ENCODE data around the gene C6orf89. TPM values are rescaled to one million over a fixed set of nuclear protein-coding genes. Genes with fewer than 3 reads are reported as not detected.

The C6orf89 gene
- total and polyA plus RNA-seq, 2 of the 13 experiments (the other 11 are each of a cell fraction or from before 2014, with no cell fraction given): 22.1 to 32.2 TPM

DNA sequence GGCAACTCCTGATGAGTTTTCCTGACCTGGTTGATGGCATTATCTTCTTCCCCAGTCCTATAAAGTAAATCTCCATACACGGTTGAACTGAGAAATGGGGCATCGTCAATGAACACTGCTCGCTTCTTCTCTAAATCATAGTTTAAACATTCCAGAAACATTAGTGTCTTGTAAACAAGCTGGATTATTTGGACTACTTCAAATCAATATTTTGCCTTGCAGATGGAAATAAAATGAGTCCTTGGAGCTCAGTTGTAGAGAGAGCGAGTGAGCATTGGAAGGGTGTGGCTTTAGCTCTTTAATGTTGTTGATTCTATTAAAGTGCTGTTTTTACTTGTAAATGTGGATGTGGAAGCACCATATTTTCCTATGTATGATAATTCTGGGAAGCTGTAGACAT lies 18.4 kb downstream of the C6orf89 start (continued):
- TF ChIP-seq, protein P1, sequence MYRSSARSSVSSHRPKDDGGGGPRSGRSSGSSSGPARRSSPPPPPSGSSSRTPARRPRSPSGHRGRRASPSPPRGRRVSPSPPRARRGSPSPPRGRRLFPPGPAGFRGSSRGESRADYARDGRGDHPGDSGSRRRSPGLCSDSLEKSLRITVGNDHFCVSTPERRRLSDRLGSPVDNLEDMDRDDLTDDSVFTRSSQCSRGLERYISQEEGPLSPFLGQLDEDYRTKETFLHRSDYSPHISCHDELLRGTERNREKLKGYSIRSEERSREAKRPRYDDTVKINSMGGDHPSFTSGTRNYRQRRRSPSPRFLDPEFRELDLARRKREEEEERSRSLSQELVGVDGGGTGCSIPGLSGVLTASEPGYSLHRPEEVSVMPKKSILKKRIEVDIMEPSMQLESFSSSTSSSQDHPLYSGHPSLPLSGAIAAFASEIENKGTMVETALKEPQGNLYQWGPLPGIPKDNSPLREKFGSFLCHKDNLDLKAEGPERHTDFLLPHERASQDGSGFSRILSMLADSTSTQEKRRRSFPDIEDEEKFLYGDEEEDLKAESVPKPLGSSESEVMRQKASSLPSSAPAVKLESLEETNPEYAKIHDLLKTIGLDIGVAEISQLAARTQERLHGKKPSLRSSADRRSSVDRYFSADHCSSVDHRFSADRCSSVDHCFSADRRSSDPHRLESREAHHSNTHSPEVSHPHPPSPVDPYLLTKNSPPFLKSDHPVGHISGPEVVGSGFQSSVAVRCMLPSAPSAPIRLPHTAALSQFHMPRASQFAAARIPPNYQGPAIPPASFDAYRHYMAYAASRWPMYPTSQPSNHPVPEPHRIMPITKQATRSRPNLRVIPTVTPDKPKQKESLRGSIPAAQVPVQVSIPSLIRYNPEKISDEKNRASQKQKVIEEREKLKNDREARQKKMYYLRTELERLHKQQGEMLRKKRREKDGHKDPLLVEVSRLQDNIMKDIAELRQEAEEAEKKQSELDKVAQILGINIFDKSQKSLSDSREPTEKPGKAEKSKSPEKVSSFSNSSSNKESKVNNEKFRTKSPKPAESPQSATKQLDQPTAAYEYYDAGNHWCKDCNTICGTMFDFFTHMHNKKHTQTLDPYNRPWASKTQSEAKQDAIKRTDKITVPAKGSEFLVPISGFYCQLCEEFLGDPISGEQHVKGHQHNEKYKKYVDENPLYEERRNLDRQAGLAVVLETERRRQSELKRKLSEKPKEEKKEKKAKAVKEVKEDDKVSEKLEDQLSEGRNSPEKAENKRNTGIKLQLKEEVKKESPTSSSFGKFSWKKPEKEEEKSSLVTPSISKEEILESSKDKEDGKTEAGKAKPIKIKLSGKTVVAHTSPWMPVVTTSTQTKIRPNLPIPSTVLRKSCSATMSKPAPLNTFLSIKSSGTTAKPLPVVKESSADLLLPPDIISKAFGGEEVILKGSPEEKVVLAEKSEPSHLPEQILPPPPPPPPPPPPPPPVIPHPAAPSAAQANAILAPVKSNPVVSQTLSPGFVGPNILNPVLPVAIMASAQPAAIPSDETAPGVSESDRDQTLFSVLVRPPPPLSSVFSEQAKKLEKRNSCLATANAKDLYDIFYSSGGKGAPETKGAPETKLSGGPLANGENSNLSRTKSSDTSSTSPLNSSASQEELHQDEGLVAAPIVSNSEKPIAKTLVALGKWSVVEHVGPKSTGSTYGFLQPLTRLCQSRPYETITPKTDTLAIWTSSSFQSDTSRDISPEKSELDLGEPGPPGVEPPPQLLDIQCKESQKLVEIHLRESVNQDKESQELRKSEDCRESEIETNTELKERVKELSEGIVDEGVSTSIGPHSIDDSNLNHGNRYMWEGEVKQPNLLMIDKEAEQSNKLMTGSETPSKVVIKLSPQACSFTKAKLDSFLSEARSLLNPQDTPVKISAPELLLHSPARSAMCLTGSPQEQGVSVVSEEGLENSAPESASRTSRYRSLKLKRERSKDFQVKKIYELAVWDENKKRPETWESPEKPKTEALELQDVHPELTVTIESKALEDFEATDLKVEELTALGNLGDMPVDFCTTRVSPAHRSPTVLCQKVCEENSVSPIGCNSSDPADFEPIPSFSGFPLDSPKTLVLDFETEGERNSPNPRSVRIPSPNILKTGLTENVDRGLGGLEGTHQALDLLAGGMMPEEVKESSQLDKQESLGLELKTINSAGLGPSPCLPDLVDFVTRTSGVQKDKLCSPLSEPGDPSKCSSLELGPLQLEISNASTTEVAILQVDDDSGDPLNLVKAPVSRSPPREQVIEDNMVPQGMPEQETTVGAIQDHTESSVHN (CRISPR knock-in tag; IDR thresholded peaks at IDR 0.05): no peak
- no peak for TF ChIP-seq ZFP37 (CRISPR knock-in tag; IDR thresholded peaks at IDR 0.05; ENCODE audit: borderline replicate concordance)

DNA sequence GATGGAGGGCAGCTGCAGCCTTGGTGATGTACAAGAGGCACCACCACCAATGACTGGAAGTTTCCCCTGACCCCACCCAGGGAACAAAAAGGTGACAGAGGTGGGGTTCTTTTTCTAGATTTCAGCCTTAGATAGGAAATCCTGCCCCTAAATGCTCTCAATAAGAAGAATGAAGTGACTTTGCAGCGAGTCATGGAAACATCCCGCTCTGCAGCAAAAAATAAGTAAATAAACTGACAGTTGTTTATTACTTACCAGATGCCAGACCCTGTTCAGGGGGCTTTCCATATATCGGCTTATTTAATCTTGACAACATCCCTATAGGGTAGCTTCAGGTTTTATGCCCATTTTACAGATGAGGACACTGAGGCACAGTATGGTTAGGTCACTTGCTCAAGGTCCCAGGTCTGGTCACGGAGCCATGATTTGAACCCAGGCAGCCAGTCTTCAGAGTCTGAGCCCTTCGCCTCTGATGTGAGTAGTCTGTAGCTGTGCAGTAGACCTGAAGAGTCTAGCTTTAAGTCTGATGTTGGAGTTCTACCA lies 19.2 kb downstream of the C6orf89 start:
- DNase-seq (ENCODE audit: low spot score) (no peak), ATAC-seq (no peak), FAIRE-seq (no peak)
- Histone ChIP-seq H3K4me2 (ENCODE audit: low read depth, low read length) (no peak overlapping the region), H4K20me1 (ENCODE audit: insufficient read depth, low read length) (no peaks in the 10 kb centered on the region), H3K4me3 (replicated peaks in 1 of 3; ENCODE audit: insufficient read depth in 1 of 3, low read depth in 2 of 3, low read length in 3 of 3) (no peak overlapping the region), H3K27me3 (ENCODE audit: control insufficient read depth in 1 of 2, insufficient read depth in 2 of 2, low read length in 2 of 2) (no peaks in the 10 kb centered on the region), H3K4me1 (ENCODE audit: insufficient read depth, low read length) (no peaks in the 10 kb centered on the region), H3K9me3 (ENCODE audit: low read length) (no peaks in the 10 kb centered on the region), H3K79me2 (ENCODE audit: insufficient read depth, low read length) (no peaks in the 10 kb centered on the region), H3K9ac (ENCODE audit: insufficient read depth, low read depth, low read length) (no peak overlapping the region), H3K36me3 (replicated peaks in 1 of 2; ENCODE audit: control insufficient read depth in 1 of 2, insufficient read depth in 2 of 2, low read length in 2 of 2) (peaks cover 15 to 35% of the 10 kb centered on the region in 2 experiments), H3K27ac (ENCODE audit: extremely low read length, insufficient read depth, low read length) (no peak overlapping the region), H2AFZ (ENCODE audit: low read length) (no peak overlapping the region)
- POLR2A ChIA-PET: interaction anchor here (1.4 kb wide), 1 partner anchor 9 kb away, joined by 3 read pairs; no protein-coding TSS in a partner anchor
- TF ChIP-seq, protein P2, sequence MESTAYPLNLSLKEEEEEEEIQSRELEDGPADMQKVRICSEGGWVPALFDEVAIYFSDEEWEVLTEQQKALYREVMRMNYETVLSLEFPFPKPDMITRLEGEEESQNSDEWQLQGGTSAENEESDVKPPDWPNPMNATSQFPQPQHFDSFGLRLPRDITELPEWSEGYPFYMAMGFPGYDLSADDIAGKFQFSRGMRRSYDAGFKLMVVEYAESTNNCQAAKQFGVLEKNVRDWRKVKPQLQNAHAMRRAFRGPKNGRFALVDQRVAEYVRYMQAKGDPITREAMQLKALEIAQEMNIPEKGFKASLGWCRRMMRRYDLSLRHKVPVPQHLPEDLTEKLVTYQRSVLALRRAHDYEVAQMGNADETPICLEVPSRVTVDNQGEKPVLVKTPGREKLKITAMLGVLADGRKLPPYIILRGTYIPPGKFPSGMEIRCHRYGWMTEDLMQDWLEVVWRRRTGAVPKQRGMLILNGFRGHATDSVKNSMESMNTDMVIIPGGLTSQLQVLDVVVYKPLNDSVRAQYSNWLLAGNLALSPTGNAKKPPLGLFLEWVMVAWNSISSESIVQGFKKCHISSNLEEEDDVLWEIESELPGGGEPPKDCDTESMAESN (CRISPR knock-in tag; conservative IDR thresholded peaks at IDR 0.05): no peak
- TF ChIP-seq ZNF101 (CRISPR knock-in tag; IDR thresholded peaks at IDR 0.05; ENCODE audit: borderline replicate concordance, low read depth) (no peak), ZNF629 (CRISPR knock-in tag; conservative IDR thresholded peaks at IDR 0.05) (peak; percentile 82)
- in situ Hi-C loops (cut with HindIII; ENCODE audit: extremely low pct_ligation_motif_present, low pct_unique_long_range_greater_than_20kb): no loop called here
- BruUV-seq (replicated peaks): no TSS peak
- intact Hi-C loops (cut with micrococcal nuclease; ENCODE audit: unreplicated experiment): no loop called here
- 100% methylated on average over 5 of the region's 5 CpGs for WGBS (ENCODE audit: low lambda C conversion rate)
- CTCF ChIA-PET (ENCODE audit: low intra/inter-chr PET ratio, low total read pairs): no interaction called here

Data from HepG2 (cell line).